A673 (cell line): ENCODE results near the gene RSU1. TPM values are rescaled to one million over a fixed set of nuclear protein-coding genes. Genes with fewer than 3 reads are reported as not detected.

ENCODE experiments used
- BruUV-seq: library from RNA; stranded (reverse); fragments of 400-500 nt; replicated peaks from 2 replicates; lab custom pipeline; 2021; lab: Mats Ljungman, UMichigan
- CTCF ChIA-PET: fragments of 300-600 bp; sonication (Branson Sonifier 250); formaldehyde crosslinking; loops from one replicate; lab custom pipeline; 2022; ENCODE audit warnings: antibody characterized with exemption; lab: Charles Lee
- POLR2A ChIA-PET: fragments of 300-600 bp; sonication (Branson Sonifier 250); formaldehyde crosslinking; loops from one replicate; lab custom pipeline; 2022; ENCODE audit warnings: antibody characterized with exemption; ENCODE audit not compliant: low non-redundant PET; lab: Charles Lee
- DNase-seq: peaks from one replicate; pipeline ENCODE4 v3.0.0-alpha.2; 2015; ENCODE audit warnings: low spot score
- H3K27ac ChIP-seq: fragments of 200-600 bp; sonication (generic); 2 replicates; pipeline ENCODE4 v1.5.1; 2016; ENCODE audit warnings: mixed run types, low read depth, mild to moderate bottlenecking, mixed read lengths, antibody characterized with exemption, low read length; ENCODE audit not compliant: poor library complexity, severe bottlenecking
- H3K27me3 ChIP-seq: fragments of 200-600 bp; sonication (generic); replicated peaks from 2 replicates; pipeline ENCODE4 v1.6.1; 2017; ENCODE audit warnings: mixed run types, low read depth, mild to moderate bottlenecking, mixed read lengths, antibody characterized with exemption, low read length; ENCODE audit not compliant: insufficient read depth, poor library complexity
- H3K36me3 ChIP-seq: fragments of 200-600 bp; sonication (generic); 2 replicates; pipeline ENCODE4 v1.6.1; 2016; ENCODE audit warnings: mixed run types, mild to moderate bottlenecking, mixed read lengths, antibody characterized with exemption, low read length; ENCODE audit not compliant: insufficient read depth, poor library complexity, severe bottlenecking
- H3K4me1 ChIP-seq: fragments of 200-600 bp; sonication (generic); 2 replicates; pipeline ENCODE4 v1.6.1; 2017; ENCODE audit warnings: mixed run types, mild to moderate bottlenecking, mixed read lengths, antibody characterized with exemption, low read length; ENCODE audit not compliant: insufficient read depth, poor library complexity, severe bottlenecking
- H3K4me3 ChIP-seq: fragments of 200-600 bp; sonication (generic); 2 replicates; pipeline ENCODE4 v1.5.1; 2016; ENCODE audit warnings: low read depth, mixed run types, mild to moderate bottlenecking, mixed read lengths, low read length; ENCODE audit not compliant: poor library complexity, severe bottlenecking
- H3K9me3 ChIP-seq: fragments of 200-600 bp; sonication (generic); 2 replicates; pipeline ENCODE4 v1.6.1; 2016; ENCODE audit warnings: mixed run types, low read depth, mild to moderate bottlenecking, mixed read lengths, antibody characterized with exemption, low read length; ENCODE audit not compliant: poor library complexity, severe bottlenecking
- EZH2 ChIP-seq: fragments of 200-600 bp; sonication (generic); IDR thresholded peaks from 2 replicates; pipeline ENCODE4 v1.6.1; 2017; ENCODE audit warnings: borderline replicate concordance, low read depth, mild to moderate bottlenecking, mixed read lengths, antibody characterized with exemption, low read length; ENCODE audit not compliant: poor library complexity, severe bottlenecking
- intact Hi-C: fragments of 100-400 bp; cut with micrococcal nuclease; formaldehyde crosslinking; loops from one replicate; pipeline ENCODE4 v1.10.0; 2022; ENCODE audit not compliant: unreplicated experiment
- total RNA-seq: library from RNA; stranded (reverse); gene quantifications from 2 replicates; pipeline ENCODE4 v1.2.3, GENCODE V29; 2021
- TF ChIP-seq, protein P1 (sequence below): fragments of 300-800, 200-600 bp; sonication (generic); conservative IDR thresholded peaks from 2 replicates; pipeline ENCODE4 v1.5.1; 2017; ENCODE audit warnings: low read depth, mild to moderate bottlenecking, antibody characterized with exemption, low read length, moderate library complexity, mixed read lengths

Gene RSU1
- total RNA-seq, 1 experiment from 2014 or later = 64.0 TPM

DNA sequence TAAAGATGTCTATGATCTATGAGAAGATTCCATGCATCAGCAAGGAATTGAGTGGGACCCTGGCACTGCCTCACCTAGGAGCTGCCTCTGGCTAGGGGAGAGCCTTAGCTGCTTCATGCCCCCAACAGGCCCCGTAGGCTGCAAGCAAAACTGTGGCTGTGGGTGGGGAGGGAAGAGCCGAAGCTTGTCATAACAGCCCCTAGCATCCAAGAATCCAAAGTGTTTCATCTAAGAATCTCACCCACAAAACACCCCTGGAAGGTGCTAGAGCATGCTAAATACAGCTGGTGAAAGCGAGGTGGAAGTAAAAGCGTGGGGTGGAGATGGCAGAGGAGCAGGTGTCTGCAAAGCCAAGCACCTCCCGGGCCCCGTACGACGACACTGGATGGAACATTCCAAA is 208.0 kb downstream of the RSU1 start:
- Histone ChIP-seq H3K36me3 (no peaks in the 10 kb centered on the region), H3K4me1 (no peaks in the 10 kb centered on the region), H3K27me3 (no peaks in the 10 kb centered on the region), H3K4me3 (no peak overlapping the region), H3K27ac (no peak overlapping the region), H3K9me3 (no peaks in the 10 kb centered on the region)
- CTCF ChIA-PET = no interaction called here
- intact Hi-C loops = no loop called here
- DNase-seq = no peak
- no TSS peak for BruUV-seq
- TF ChIP-seq, protein P1, sequence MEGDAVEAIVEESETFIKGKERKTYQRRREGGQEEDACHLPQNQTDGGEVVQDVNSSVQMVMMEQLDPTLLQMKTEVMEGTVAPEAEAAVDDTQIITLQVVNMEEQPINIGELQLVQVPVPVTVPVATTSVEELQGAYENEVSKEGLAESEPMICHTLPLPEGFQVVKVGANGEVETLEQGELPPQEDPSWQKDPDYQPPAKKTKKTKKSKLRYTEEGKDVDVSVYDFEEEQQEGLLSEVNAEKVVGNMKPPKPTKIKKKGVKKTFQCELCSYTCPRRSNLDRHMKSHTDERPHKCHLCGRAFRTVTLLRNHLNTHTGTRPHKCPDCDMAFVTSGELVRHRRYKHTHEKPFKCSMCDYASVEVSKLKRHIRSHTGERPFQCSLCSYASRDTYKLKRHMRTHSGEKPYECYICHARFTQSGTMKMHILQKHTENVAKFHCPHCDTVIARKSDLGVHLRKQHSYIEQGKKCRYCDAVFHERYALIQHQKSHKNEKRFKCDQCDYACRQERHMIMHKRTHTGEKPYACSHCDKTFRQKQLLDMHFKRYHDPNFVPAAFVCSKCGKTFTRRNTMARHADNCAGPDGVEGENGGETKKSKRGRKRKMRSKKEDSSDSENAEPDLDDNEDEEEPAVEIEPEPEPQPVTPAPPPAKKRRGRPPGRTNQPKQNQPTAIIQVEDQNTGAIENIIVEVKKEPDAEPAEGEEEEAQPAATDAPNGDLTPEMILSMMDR = no peak
- no peak for TF ChIP-seq EZH2
- POLR2A ChIA-PET = no interaction called here

DNA sequence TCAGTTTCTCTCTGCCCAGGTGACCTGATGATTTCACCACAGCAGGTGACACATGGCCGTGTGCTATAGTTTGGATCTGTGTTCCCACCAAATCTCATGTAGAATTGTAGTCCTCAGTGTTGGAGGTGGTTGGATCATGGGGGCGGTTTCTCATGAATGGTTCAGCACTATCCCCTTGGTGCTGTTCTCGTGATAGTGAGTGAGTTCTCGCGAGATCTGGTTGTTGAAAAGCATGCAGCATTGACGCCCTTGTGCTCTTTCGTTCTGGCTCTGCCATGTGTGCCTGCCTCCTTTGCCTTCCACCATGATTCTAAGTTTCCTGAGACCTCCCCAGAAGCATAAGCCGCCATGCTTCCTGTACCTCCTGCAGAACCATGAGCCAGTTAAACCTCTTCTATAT is 210.3 kb downstream of the RSU1 start:
- no peak for DNase-seq
- intact Hi-C loops = no loop called here
- Histone ChIP-seq H3K9me3 (no peaks in the 10 kb centered on the region), H3K27ac (no peak overlapping the region), H3K4me3 (no peak overlapping the region), H3K4me1 (no peaks in the 10 kb centered on the region), H3K27me3 (no peaks in the 10 kb centered on the region), H3K36me3 (no peaks in the 10 kb centered on the region)
- POLR2A ChIA-PET = no interaction called here
- TF ChIP-seq, protein P1 = no peak
- no peak for TF ChIP-seq EZH2
- CTCF ChIA-PET = no interaction called here
- BruUV-seq = no TSS peak

DNA sequence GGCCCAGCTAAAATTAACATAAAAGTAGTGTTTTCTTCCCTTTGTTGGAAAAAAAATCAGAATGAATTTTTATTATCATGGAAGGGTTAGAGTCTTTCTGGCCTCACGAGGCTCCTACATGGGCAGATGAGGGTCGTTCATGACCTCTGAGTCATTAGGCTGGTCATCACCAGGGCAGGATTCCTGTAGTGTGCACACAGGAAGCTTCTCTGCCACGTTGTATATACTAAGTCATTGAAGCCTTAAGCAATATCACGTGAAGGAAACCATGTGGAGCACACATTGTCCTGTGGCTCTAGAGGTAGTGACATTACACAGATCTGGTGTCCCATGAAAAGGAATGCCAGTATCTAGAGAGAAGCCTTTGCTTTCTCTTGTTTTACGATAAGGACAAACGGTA is 210.8 kb downstream of the RSU1 start:
- CTCF ChIA-PET = no interaction called here
- TF ChIP-seq, protein P1 = no peak
- no peak for TF ChIP-seq EZH2
- no peaks in the 10 kb centered on the region for H3K9me3 ChIP-seq
- intact Hi-C loops = no loop called here
- BruUV-seq = no TSS peak
- no peaks in the 10 kb centered on the region for H3K36me3 ChIP-seq
- no peak overlapping the region for H3K4me3 ChIP-seq
- no peak overlapping the region for H3K27ac ChIP-seq
- H3K27me3 ChIP-seq = no peaks in the 10 kb centered on the region
- no peak for DNase-seq
- POLR2A ChIA-PET = interaction anchor here (0.7 kb wide), 1 partner anchor 18 kb away, joined by 3 read pairs; no protein-coding TSS in a partner anchor
- no peaks in the 10 kb centered on the region for H3K4me1 ChIP-seq
